Spinal cord (tissue), 10 donors: ENCODE results near the gene FRMD4A. TPM values are rescaled to one million over a fixed set of nuclear protein-coding genes. Genes with fewer than 3 reads are reported as not detected.

Source experiments
- DNase-seq, 6 donors: peaks; one replicate each; pipeline versions ENCODE4 v3.0.0 to v3.0.0-alpha.2; 2013 to 2015; ENCODE audit warnings: low spot score in 6 of 6, low read depth in 4 of 6
- H3K27ac ChIP-seq: one replicate; pipeline ENCODE4 v1.5.1; 2013; ENCODE audit warnings: low read depth, low read length, control low read depth
- H3K27me3 ChIP-seq: one replicate; pipeline ENCODE4 v1.6.1; 2013; ENCODE audit warnings: low read length; ENCODE audit not compliant: control insufficient read depth, insufficient read depth
- H3K36me3 ChIP-seq: one replicate; pipeline ENCODE4 v1.6.1; 2013; ENCODE audit warnings: low read length; ENCODE audit not compliant: control insufficient read depth, insufficient read depth
- H3K4me1 ChIP-seq: one replicate; pipeline ENCODE4 v1.6.1; 2013; ENCODE audit warnings: low read length; ENCODE audit not compliant: control insufficient read depth, insufficient read depth
- H3K4me3 ChIP-seq: one replicate; pipeline ENCODE4 v1.5.1; 2013; ENCODE audit warnings: low read depth, low read length, control low read depth
- H3K9me3 ChIP-seq: one replicate; pipeline ENCODE4 v1.6.1; 2013; ENCODE audit warnings: low read length; ENCODE audit not compliant: control insufficient read depth, insufficient read depth
- WGBS: methylation state at CpG from one replicate; pipeline ENCODE4 v1.1.5; 2013; ENCODE audit warnings: missing lambda C conversion rate; ENCODE audit not compliant: insufficient coverage; 5-methylcytosine and 5-hydroxymethylcytosine counted together
- polyA plus RNA-seq, 2 donors: library from polyadenylated mRNA; unstranded; fragments of 120-200 nt; gene quantifications; one replicate each; pipeline ENCODE4 v1.2.1, GENCODE V29; 2013; ENCODE audit not compliant: insufficient read length in 2 of 2
- total RNA-seq, 2 donors: library from RNA; depleted of rRNA in 1 of 2; stranded (reverse); fragments of 120-200 nt in 1 of 2; fragments of >200 nt in 1 of 2; gene quantifications; one replicate each; pipeline versions ENCODE4 v1.2.3 to v1.2.4, GENCODE V29; 2013 to 2014
- donor health status: healthy.

The FRMD4A gene
- total and polyA plus RNA-seq, 4 donors = 75.4 to 97.8 (median 91.8) TPM

- Histone ChIP-seq H3K27me3 (no peaks in the 10 kb centered on the region), H3K4me3 (no peak overlapping the region), H3K9me3 (no peaks in the 10 kb centered on the region), H3K27ac (peak overlapping the region; percentile 74), H3K36me3 (no peaks in the 10 kb centered on the region), H3K4me1 (peaks cover 19% of the 10 kb centered on the region)
- 89% methylated on average over 6 of the region's 10 CpGs for WGBS
- no peak for DNase-seq
These were observed 305.2 kb downstream of the FRMD4A start for GRCh38 chr10:14025283-14026189.

- H3K4me1 ChIP-seq = peaks cover 24% of the 10 kb centered on the region
- no peaks in the 10 kb centered on the region for H3K36me3 ChIP-seq
- H3K27ac ChIP-seq = peak overlapping the region; percentile 74
- DNase-seq = peak in 1 of 6 donors; percentile 60
- H3K27me3 ChIP-seq = no peaks in the 10 kb centered on the region
- 66% methylated on average over 5 of the region's 15 CpGs for WGBS
- H3K9me3 ChIP-seq = no peaks in the 10 kb centered on the region
- H3K4me3 ChIP-seq = peak overlapping the region; percentile 33
These were observed 306.2 kb downstream of the FRMD4A start for GRCh38 chr10:14024329-14025202.

GRCh38 chr10:14023673-14024328, 306.9 kb downstream of the FRMD4A start:
- no peaks in the 10 kb centered on the region for H3K27me3 ChIP-seq
- WGBS = 56% methylated on average over 6 of the region's 7 CpGs

GRCh38 chr10:14022954-14023672, 307.6 kb downstream of the FRMD4A start:
- Histone ChIP-seq H3K27ac (peak overlapping the region; percentile 74), H3K27me3 (no peaks in the 10 kb centered on the region)
- peak in 1 of 6 donors; percentile 57 for DNase-seq

More at GRCh38 chr10:14023673-14024328, 306.9 kb downstream of the FRMD4A start:
- H3K36me3 ChIP-seq = no peaks in the 10 kb centered on the region
- peak overlapping the region; percentile 74 for H3K27ac ChIP-seq
- peak overlapping the region; percentile 33 for H3K4me3 ChIP-seq
- no peaks in the 10 kb centered on the region for H3K9me3 ChIP-seq
- no peak for DNase-seq
- H3K4me1 ChIP-seq = peaks cover 24% of the 10 kb centered on the region

GRCh38 chr10:14022052-14022451, 308.7 kb downstream of the FRMD4A start:
- Histone ChIP-seq H3K36me3 (no peaks in the 10 kb centered on the region), H3K27ac (no peak overlapping the region), H3K27me3 (no peaks in the 10 kb centered on the region), H3K4me3 (no peak overlapping the region), H3K9me3 (no peaks in the 10 kb centered on the region), H3K4me1 (peaks cover 24% of the 10 kb centered on the region)
- no peak for DNase-seq
- 71% methylated on average over 4 of the region's 4 CpGs for WGBS

More at GRCh38 chr10:14022954-14023672, 307.6 kb downstream of the FRMD4A start:
- Histone ChIP-seq H3K4me1 (peaks cover 24% of the 10 kb centered on the region), H3K36me3 (no peaks in the 10 kb centered on the region), H3K9me3 (no peaks in the 10 kb centered on the region), H3K4me3 (peak overlapping the region; percentile 33)
- 54% methylated on average over 3 of the region's 17 CpGs for WGBS

GRCh38 chr10:14020037-14020664, 310.6 kb downstream of the FRMD4A start:
- Histone ChIP-seq H3K36me3 (no peaks in the 10 kb centered on the region), H3K27ac (no peak overlapping the region), H3K4me3 (no peak overlapping the region), H3K9me3 (no peaks in the 10 kb centered on the region), H3K4me1 (peaks cover 24% of the 10 kb centered on the region), H3K27me3 (no peaks in the 10 kb centered on the region)
- DNase-seq = peak in 1 of 6 donors; percentile 81
- 44% methylated on average over 9 of the region's 9 CpGs for WGBS

GRCh38 chr10:14017467-14017866, 313.3 kb downstream of the FRMD4A start:
- DNase-seq = no peak
- Histone ChIP-seq H3K36me3 (no peaks in the 10 kb centered on the region), H3K4me1 (peaks cover 7% of the 10 kb centered on the region), H3K27me3 (no peaks in the 10 kb centered on the region), H3K9me3 (no peaks in the 10 kb centered on the region), H3K27ac (no peak overlapping the region), H3K4me3 (no peak overlapping the region)
- 74% methylated on average over 2 of the region's 3 CpGs for WGBS

- no peak overlapping the region for H3K4me3 ChIP-seq
- no peak for DNase-seq
- H3K9me3 ChIP-seq = no peaks in the 10 kb centered on the region
- no peaks in the 10 kb centered on the region for H3K27me3 ChIP-seq
- H3K36me3 ChIP-seq = no peaks in the 10 kb centered on the region
- no peak overlapping the region for H3K27ac ChIP-seq
- peaks cover 7% of the 10 kb centered on the region for H3K4me1 ChIP-seq
- 75% methylated on average over 6 of the region's 6 CpGs for WGBS
These were observed 313.8 kb downstream of the FRMD4A start for GRCh38 chr10:14016931-14017333.
